Inferior parietal cortex (tissue), 1 donor: ENCODE measurements around the gene FGF7.
"Not testable (repeated sequence)": the region's sequence is repeated elsewhere in the genome, so short reads cannot be mapped to it uniquely, and the experiment has no call there.

Source experiments
- DNase-seq: peaks from one replicate; pipeline ENCODE4 v3.0.0-alpha.2; 2016; ENCODE audit errors: extremely low spot score

The FGF7 gene

DNA sequence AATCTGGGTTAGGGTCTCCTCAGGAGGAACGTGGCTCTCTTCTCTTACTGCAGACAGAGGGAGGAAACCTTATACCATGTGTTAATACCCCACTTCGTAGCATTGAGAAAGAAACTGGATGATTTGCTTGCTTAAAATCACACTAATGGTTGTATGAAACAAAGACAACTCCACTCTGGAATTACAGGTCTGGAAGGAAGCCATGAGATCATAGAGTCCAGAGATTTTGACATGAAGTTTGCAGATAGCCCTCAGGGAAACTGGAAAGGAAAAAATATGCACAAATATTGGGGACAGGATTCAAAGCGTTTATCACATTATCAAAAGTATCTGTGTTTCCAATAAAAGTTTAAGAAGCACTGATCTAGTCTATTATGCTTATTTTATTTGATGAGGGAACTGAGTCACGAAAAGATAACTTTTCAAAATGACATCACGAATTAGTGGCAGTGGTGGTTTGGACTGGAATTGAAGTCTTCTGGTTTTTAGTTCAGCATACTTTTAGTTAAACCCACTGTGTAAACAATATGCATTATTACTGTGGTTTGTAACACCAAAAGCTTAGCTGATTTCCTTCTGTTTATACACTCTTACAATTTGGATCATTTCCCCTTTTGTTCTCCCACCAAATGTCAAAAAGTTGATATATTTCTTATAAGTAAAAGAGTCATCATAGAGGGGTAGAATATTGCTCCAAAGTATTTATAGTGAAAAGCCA lies 16.8 kb downstream of the FGF7 start:
- DNase-seq = no peak

DNA sequence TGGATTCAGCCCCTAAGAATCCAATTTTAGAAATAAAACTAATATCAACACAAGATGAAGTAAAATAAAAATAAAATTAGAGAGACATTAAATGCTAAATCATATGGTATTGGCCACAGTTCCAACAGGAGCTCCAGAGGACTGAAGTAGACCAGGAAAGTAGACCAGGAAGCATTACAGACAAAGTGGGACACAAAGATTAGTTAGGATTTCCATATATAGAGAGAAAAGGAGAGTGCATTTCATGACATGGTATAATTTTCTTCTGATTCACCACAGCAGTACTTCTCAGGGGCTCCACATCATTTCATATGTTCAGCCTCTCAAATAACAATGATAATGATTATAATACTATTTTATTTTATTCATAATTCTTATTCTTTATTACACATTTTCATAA lies 18.3 kb downstream of the FGF7 start:
- DNase-seq = no peak

DNA sequence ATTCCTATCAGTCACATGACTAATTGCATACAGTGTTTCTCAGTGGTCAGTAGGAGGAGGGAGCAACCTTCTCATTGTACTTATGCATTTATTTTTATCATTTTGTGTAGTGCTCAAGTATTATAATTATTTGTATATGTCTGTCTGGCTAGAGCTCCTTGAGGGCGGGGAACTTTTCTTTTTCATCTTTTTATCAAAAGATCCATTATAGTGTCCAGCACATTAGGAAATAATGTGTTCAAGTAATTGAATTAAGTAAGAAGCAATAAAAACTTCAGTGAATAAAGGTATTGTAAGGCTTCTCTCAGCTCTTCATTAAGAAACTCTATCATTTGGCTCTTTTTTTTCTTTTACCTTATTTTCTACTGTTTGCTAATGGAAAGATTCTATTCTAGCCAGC lies 18.8 kb downstream of the FGF7 start:
- no peak for DNase-seq

DNA sequence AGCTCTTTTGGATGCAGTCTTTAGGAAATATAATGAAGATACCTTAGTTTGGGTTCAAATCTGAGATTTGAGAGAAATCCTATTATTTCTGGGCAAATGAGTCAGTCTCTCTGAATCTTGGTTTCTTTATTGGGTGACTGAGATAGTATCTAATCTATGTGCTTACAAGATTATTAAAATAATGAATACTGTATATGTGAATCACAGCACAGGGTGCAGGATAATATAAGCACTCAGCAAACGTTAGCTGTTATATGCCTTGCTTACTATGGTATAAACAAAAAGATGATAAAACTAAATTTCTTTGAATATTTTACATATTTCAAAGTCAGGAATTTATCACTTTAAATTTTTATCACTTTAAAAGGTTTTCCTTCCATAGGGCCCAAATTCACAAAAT lies 29.6 kb downstream of the FGF7 start:
- DNase-seq = no peak

DNA sequence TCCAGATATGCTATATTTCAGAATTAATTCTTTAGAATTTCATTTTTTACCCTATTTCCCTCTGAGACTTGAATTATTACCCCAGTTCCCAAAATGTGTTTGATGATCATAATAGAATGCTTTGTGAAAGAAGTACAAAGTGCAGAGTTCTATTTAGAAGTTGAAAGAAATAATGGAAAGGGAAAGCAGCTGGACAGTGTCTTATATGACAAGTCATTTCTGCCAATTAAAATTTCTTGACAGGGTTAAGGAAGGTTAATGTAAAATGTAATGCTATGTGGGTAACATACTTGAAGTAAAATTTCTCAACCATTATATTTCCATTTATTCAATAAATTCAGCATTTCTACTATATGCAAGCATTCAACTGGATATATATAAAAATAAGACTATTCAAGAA lies 33.1 kb downstream of the FGF7 start:
- DNase-seq = no peak

DNA sequence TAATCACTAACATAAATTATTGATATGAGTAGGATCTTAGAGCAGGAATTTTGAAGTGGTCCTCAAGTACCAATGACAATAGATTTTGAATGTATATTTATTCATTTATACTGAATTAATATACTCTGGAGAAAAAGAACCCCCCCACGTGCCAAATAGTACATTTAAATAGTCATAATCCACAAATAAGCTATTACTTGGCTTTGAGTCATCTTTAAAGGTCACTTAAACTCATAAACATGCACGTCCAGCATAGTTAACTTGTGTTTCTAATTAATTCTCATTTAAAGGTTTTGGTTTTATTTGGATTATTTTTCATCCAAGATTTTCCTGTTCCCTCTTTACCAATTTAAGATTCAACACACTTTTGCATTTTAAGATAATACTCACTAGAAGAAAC lies 35.1 kb downstream of the FGF7 start:
- DNase-seq = no peak

DNA sequence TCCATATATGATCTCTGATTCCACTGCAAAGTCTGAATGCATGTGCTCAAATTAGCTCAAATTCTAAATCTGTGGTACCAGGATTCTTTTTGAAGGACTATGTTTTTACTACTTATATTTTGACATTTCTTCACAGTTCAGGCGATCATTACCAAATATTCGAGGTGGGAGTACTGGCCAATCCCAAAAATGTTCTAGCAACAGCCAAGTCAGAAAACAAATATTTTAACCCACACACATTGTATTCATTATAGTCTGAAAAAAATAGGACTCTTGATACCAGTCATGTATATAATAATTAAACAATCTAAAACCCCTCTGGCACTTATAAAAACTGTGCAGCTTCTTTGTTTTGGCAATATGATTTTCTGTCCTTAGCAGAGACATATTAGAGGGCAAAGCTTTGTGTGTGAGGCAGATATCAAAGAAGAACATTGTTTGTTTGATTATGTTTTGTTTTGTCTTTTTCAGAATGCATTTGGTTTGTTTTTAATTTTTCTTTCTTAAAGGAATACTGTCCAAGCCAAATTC lies 37.4 kb downstream of the FGF7 start:
- no peak for DNase-seq

DNA sequence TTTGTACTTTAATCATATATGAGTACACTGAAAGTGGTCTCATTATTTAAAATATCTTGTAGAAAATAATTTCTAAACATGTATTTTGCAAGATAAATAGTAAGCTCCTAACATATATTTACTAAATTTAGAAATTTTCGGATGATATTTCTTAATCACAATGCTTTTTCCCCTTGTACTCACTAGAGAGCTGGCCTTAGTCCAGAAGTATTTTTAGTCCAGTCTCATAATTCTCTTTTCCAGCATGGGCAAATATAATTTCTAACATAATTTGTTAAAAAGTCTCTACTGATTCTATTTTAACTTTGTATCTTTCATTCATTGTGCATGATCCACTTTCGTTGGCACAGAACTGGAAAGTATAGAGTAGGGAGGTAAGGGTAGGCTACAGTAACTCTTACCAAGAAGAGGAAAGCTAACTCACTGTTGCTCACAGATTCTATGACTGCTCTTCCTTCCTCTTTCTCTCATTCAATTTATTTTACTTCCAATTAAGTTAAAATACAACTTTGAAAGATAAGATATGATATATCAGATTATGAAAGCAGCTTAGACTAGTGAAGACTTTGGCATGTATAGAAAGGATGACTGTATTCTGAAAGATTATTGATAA lies 39.3 kb downstream of the FGF7 start:
- DNase-seq = no peak

DNA sequence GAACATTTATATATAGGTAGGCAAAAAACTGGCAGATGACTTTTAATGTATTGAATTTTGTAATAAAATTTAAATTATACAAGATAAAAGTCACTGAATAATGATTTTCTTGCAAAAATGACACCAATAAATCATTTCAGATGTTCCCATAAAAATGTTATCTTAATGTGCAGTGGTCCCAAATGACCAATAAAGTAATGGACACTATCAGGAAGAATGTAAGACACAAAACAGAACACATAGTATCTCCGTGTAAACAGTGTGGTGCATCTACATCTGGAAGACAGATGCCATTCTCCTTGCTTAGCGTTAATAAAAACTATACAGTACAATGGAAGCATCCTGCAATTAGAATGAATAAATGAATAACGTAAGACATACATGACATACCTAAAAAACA lies 41.5 kb downstream of the FGF7 start:
- DNase-seq = no peak

DNA sequence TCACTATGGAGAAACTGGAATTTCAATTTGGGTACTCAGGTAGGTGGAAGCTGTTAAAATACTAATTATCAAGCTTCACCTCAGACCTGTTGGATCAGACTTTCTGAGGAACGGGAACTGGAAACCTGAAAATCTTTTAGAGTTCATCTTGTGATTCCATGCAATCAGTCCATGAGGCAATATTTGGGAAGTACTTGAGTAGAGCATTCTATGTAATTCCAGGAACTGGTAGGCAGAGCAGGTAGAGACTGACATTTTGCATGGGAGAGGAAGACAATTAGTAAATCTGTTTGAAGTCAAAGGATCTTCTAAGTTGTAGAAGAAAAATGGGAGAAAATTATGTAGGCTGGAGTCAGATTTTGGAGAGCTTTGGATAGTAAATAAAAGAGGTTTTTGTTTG lies 43.1 kb downstream of the FGF7 start:
- DNase-seq = no peak

DNA sequence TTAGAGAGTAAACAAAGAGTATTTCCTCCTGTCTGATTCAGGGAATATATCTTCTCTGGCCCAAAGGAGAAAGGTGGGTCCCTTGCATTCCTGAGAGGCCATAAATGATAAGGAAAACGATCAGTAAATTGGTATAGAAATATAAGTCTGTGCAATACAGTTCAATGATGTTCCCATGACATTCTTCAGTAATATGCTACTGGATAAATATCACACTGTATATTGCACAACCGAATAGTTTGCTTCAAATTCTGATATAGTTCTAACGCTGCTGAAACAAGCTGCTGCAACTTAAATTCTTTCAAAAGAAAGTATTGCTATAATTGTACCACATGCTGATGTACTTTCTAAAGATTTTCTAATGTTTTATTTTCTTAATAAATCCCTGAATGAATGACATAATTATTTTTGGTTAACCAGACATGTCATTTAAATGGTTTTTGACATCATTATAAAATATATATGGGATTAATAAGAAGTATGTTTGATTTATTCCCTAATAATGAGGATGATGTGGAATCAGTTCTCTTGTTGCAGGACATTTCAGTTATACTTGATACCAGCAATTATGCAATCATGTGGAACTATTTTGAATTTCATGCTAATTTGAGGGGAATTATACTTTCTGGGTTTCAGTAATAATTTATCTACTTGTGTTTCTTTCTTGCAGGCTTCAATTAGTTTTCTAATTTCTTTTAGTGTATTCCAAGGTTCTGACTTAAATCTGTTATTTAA lies 44.9 kb downstream of the FGF7 start:
- DNase-seq = no peak

DNA sequence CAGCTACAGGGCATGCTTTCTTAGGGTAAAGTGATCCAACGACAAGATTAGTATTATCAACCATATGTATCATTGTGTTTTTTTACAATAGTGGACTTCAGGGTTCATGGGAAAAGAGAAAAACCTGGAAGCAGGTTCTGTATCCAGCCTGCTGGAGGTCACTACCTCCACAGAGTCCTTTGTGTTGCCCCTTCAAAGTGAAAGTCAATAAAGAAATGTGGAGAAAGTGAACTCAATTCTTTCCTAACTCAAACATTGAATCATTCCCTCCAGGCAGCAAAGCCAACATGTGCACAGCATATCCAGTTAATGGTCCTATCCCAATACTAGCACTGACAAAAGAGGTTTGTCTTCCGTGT lies 45.4 kb downstream of the FGF7 start:
- no peak for DNase-seq

DNA sequence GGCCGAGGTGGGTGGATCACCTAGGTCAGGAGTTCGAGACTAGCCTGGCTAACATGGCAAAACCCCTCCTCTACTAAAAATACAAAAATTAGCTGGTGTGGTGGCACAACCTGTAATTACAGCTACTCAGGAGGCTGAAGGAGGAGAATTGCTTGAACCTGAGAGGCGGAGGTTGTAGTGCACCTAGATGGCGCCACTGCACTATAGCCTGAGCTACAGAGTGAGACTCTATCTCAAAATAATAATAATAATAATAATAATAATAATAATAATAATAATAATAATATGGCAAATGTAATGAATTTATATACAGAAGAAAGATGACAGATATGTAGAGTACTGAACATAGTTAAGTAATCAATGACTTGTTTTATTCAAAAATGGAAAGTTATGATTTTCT lies 48.2 kb downstream of the FGF7 start:
- DNase-seq = not testable (repeated sequence)

DNA sequence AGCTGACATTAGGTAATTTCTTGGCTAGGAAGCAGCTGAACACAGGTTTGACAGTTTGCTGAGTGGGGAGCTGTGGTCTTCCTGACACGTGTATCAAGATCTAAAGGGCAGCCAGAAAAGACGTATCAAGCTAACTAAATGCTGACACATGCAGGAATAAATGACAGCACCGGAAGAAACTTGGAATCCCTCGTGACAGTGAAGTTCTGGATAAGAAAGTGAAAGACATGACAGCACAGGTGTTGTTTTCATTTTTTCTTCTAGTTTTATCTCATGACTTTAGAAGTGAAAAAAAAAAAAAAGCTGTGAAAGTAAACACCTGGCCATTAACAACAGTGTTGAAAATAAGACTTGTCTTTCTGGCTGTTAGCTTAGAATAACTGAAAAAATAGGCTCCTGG lies 48.7 kb downstream of the FGF7 start:
- no peak for DNase-seq

DNA sequence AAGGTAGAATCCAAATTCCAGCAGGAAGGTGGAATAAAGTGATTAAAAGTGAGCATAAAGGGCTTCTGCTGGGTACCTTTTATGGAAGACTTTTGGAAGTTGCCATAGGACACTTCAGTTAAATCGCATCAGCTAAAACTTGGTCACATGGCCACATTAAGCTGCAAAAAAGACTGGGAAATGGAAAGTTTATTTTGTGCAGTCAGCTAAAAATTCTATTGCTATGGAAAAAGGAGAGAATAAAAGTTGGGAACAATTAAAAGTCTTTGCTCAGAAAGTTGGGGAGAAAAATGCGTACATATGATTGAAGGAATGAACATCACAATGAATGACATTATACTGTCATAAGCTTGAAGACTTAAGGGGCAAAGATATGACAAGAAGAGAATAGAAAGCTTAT lies 49.3 kb downstream of the FGF7 start:
- no peak for DNase-seq

DNA sequence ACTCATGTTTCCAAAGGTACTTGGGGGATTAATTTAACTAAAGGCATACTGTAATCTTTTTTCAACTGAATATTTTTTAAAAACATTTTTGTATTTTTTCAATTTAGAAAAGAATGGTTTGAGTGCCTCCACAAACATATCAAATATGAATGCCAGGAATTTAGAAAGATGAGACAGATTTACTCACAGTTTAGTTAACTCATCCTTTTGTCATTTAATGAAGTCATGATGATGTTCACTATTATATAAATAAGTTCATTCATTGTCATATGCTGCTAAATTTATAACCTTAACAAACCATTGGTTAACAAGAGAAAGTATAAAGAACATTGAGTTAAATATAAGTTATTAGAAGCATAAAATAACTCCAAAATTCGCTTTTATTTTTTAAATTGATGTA lies 50.0 kb downstream of the FGF7 start:
- no peak for DNase-seq

DNA sequence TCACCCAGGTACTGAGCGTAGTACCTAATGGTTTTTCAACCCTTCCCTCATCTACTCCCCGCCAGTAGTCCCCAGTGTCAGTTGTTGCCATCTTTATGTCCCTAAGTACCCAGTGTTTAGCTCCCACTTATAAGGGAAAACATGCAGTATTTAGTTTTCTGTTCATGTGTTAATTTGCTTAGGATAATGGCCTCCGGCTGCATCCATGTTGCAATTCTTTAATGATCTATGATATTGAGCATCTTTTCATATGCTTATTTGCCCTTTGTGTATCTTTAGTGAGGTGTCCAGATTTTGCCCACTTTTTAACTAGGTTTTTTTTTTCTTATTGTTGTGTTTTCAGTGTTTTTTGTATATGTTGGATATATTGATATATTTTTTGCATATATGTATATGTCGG lies 55.0 kb downstream of the FGF7 start:
- not testable (repeated sequence) for DNase-seq

DNA sequence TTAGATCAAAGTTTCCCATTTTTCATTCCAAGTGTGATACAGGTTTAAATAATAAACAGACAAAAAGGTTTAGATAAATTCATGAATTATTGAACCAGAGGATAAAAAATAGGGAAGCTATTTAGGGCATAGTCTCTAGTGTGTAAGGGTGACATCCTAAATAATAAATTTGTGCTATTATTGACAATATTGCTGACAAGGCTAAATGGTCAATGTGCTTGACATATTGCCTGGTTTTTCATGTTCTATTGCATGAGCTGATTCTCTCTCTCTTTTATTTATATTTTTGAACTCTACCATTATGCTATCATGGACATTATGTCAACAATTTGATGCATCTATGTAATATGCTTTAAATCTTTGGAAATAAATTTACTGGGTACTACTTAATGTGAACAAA lies 55.9 kb downstream of the FGF7 start:
- DNase-seq = not testable (repeated sequence)

DNA sequence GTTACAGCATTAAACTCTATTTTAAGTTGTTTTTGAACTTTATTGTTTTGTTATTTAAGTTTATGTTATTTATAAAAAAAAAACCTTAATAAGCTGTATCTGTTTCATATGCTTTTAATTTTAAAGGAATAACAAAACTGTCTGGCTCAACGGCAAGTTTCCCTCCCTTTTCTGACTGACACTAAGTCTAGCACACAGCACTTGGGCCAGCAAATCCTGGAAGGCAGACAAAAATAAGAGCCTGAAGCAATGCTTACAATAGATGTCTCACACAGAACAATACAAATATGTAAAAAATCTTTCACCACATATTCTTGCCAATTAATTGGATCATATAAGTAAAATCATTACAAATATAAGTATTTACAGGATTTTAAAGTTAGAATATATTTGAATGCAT lies 62.4 kb downstream of the FGF7 start:
- DNase-seq = not testable (repeated sequence)

DNA sequence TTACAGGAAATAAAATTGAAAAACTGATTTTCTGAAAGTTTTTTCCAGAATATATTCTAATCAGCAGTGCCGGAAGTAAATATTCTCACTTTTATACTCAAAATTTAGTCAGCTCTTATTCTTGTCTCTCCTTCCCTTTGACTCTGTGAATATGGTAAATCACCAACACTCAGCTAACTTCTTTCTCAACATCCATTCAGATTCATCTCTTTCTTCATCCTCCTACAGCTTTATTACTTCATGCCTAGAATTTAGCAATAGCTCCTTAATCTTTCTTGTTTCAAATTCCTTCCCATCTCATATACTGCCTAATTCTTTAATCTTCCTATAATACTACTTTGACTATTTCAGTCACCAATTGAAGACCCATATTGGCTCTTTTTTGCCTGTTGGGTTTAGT lies 67.9 kb downstream of the FGF7 start:
- DNase-seq = no peak

DNA sequence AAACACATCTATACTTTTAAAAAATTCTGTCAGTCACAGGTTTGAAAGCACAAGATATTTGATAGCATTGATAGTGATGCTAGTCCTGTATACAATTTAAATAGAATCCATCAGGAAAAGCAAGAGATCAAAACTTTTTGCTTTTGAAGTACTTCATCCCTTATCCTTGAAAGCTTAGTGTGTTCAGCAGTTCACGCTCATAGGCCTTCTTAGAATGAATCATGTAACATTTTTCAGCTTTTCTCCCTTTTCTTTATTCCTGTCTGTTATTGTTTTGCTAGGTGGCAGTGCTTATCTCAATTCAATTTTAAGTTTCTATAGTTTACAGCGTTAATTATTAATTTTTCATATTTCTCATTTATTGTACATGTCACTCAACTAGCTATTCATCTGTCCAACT lies 69.1 kb downstream of the FGF7 start:
- no peak for DNase-seq

DNA sequence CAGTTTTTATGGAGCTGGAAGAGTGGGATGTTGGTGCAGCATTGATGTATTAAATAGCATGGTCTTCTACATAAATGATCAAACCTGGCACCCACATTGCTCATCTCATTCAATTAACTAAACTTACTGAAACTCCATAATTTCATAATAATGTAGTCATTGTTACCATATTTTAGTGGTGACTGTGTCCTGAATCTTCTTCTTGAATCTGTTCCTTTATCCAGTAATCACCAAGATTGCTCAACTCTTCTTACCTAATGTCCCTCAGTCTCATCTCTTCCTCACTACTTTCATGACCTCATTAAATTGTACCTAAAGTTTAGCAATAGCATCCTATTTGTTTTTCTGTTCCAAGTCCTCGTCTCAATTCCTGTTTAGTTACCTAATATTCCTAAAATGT lies 69.8 kb downstream of the FGF7 start:
- no peak for DNase-seq

DNA sequence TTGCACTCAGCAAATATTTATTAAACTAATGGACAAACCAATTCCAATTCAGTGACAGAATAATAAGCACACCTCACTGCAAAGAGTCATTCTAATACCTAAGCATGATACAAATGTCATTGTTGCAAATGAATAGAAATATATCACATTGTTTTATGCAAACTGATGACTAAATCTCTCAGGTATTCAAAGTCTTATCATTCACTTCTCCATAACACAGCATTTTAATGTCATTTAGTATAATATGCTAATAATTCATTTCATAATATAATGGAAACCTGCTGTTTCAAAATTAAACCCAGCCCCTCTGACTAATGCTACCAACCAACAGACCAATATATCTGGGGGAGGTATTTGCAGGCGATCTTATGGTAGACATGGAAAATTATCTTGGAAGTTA lies 71.8 kb downstream of the FGF7 start:
- no peak for DNase-seq
